Upper lobe of left lung (tissue), 6 donors: ENCODE data around the gene HEPHL1. TPM values are rescaled to one million over a fixed set of nuclear protein-coding genes. Genes with fewer than 3 reads are reported as not detected.
A peak's percentile ranks its signal among the peaks of the same experiment; 100 is the strongest.

ENCODE experiments used
- ATAC-seq, 2 donors: fragments of 200-7000 bp; cut with Tn5 transposase; one replicate each; pipeline ENCODE4 v1.9.1; 2022; ENCODE audit warnings: mild to moderate bottlenecking in 2 of 2, moderate library complexity in 2 of 2; ENCODE audit not compliant: low FRiP score in 2 of 2
- DNase-seq, 2 donors: peaks; one replicate each; pipeline ENCODE4 v3.0.0-alpha.2; 2019 to 2020
- H3K27ac ChIP-seq, 4 donors: fragments of 200-600 bp; sonication (generic); one replicate each; pipeline ENCODE4 v1.5.1; 2016 to 2019
- H3K27me3 ChIP-seq, 4 donors: fragments of 200-600 bp; sonication (generic); one replicate each; pipeline ENCODE4 v1.5.1; 2017 to 2019
- H3K36me3 ChIP-seq, 4 donors: fragments of 200-600 bp; sonication (generic); one replicate each; pipeline ENCODE4 v1.5.1; 2016 to 2019
- H3K4me1 ChIP-seq, 4 donors: fragments of 200-600 bp; sonication (generic); one replicate each; pipeline ENCODE4 v1.5.1; 2018 to 2019
- H3K4me3 ChIP-seq, 4 donors: fragments of 200-600 bp; sonication (generic); one replicate each; pipeline ENCODE4 v1.5.1; 2017 to 2019; ENCODE audit warnings: mild to moderate bottlenecking in 2 of 4, moderate library complexity in 1 of 4
- H3K9me3 ChIP-seq, 4 donors: fragments of 200-600 bp; sonication (generic); one replicate each; pipeline ENCODE4 v1.5.1; 2018 to 2019
- CTCF ChIP-seq, 6 experiments: fragments of 450-650 bp in 4 of 6; fragments of 200-600 bp in 2 of 6; sonication (generic) in 2 of 6; IDR thresholded peaks; one replicate each; pipeline ENCODE4 v1.5.1; 2016 to 2019; ENCODE audit warnings: antibody characterized with exemption in 6 of 6
- EP300 ChIP-seq, 4 donors: sonication (generic); formaldehyde crosslinking; IDR thresholded peaks; one replicate each; pipeline ENCODE4 v1.5.1; 2017; ENCODE audit warnings: antibody characterized with exemption in 4 of 4, control low read depth in 2 of 4
- POLR2A ChIP-seq, 4 donors: fragments of 450-650 bp; IDR thresholded peaks; one replicate each; pipeline ENCODE4 v1.5.1; 2016 to 2017; ENCODE audit warnings: antibody characterized with exemption in 4 of 4, mild to moderate bottlenecking in 2 of 4
- POLR2AphosphoS5 ChIP-seq, 2 donors: sonication (generic); formaldehyde crosslinking; IDR thresholded peaks; one replicate each; pipeline ENCODE4 v1.5.1; 2017; ENCODE audit warnings: antibody characterized with exemption in 2 of 2
- WGBS, 2 donors: methylation state at CpG; one replicate each; pipeline ENCODE4 v1.1.5; 2017 to 2018; 5-methylcytosine and 5-hydroxymethylcytosine counted together
- total RNA-seq, 6 donors: library from RNA; depleted of rRNA in 4 of 6; stranded (reverse); fragments of >200 nt in 4 of 6; gene quantifications; one replicate each; pipeline versions ENCODE4 v1.1.0 to v1.2.1, GENCODE V29; 2016 to 2021
- donor health status: DM: no; HTN: no; CAD: no; lungs with moderate emphysema.
- donor health status: DM: no; HTN: yes; CAD: no; lungs with severe emphysema.

The HEPHL1 gene
- total RNA-seq, 6 donors from 2014 or later = not detected

- no peak for ATAC-seq
- no peaks in the 10 kb centered on the region for H3K36me3 ChIP-seq
- WGBS, 2 donors = 84 to 88% methylated on average over 8 of the region's 8 CpGs
- H3K9me3 ChIP-seq = no peaks in the 10 kb centered on the region
- no peaks in the 10 kb centered on the region for H3K27me3 ChIP-seq
- H3K4me3 ChIP-seq = no peak overlapping the region
- no peak overlapping the region for H3K27ac ChIP-seq
- no peak for DNase-seq
- TF ChIP-seq POLR2AphosphoS5 (IDR thresholded peaks at IDR 0.05) (no peak), CTCF (IDR thresholded peaks at IDR 0.05) (no peak), POLR2A (IDR thresholded peaks at IDR 0.05) (no peak), EP300 (IDR thresholded peaks at IDR 0.05) (no peak)
- H3K4me1 ChIP-seq = peaks cover 6 to 22% (median 15%) of the 10 kb centered on the region in 4 donors
Observed at GRCh38 chr11:94125407-94126115, 104.4 kb downstream of the HEPHL1 start.

GRCh38 chr11:94127638-94128037 is 106.5 kb downstream of the HEPHL1 start:
- no peak for DNase-seq

DNA sequence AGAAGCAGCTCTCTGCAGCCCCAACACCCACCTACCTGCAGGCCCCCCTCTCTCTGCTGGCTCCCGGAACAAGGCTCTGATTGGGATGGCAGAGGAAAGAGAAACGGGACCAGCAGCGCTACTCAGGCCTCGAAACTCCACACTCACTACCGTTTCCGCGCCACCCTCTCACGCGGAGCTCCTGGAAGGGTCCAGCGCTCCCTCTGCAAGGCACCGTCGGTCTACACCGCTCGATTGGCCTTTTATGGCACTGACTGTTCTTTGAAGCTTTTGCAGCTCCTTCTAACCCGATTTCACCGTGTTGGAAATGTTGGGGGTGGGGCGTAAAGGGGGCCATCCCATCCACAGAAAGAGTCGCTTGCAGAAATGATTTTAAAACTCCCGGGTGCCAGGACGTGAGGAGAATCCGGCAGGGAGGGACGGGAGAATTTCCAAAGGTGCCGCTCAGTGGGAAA is 107.2 kb downstream of the HEPHL1 start:
- DNase-seq (no peak), ATAC-seq (peak; percentile 22 to 42)
- Histone ChIP-seq H3K27me3 (no peaks in the 10 kb centered on the region), H3K9me3 (no peaks in the 10 kb centered on the region), H3K36me3 (no peaks in the 10 kb centered on the region), H3K4me1 (peaks cover 30 to 49% (median 34%) of the 10 kb centered on the region in 4 donors), H3K27ac (peak overlapping the region; percentile 92 to 97 (median 96)), H3K4me3 (peak overlapping the region; percentile 21 to 83 (median 70))
- no peak for TF ChIP-seq EP300 (IDR thresholded peaks at IDR 0.05)
- no peak for TF ChIP-seq POLR2A (IDR thresholded peaks at IDR 0.05)
- TF ChIP-seq POLR2AphosphoS5 (IDR thresholded peaks at IDR 0.05) = no peak
- TF ChIP-seq CTCF (IDR thresholded peaks at IDR 0.05) = no peak
- 0 to 2% methylated on average over 10 to 23 of the region's 23 CpGs for WGBS, 2 donors

More at GRCh38 chr11:94127638-94128037, 106.5 kb downstream of the HEPHL1 start:
- no peak for ATAC-seq
- no peaks in the 10 kb centered on the region for H3K9me3 ChIP-seq
- H3K4me1 ChIP-seq = peaks cover 26 to 42% (median 32%) of the 10 kb centered on the region in 4 donors
- H3K27me3 ChIP-seq = no peaks in the 10 kb centered on the region
- no peaks in the 10 kb centered on the region for H3K36me3 ChIP-seq
- TF ChIP-seq EP300 (IDR thresholded peaks at IDR 0.05) (no peak), POLR2A (IDR thresholded peaks at IDR 0.05) (no peak), POLR2AphosphoS5 (IDR thresholded peaks at IDR 0.05) (no peak)
- peak overlapping the region in 3 of 4 donors; percentile 92 to 96 (median 95) for H3K27ac ChIP-seq
- H3K4me3 ChIP-seq = peak overlapping the region in 3 of 4 donors; percentile 62 to 83 (median 78)

- peak; percentile 88 to 97 for DNase-seq
- Histone ChIP-seq H3K9me3 (no peaks in the 10 kb centered on the region), H3K36me3 (no peaks in the 10 kb centered on the region), H3K4me1 (peaks cover 32 to 54% (median 37%) of the 10 kb centered on the region in 4 donors), H3K27me3 (no peaks in the 10 kb centered on the region), H3K4me3 (peak within 1 kb of the TSS; percentile 21 to 83 (median 70)), H3K27ac (peak within 1 kb of the TSS; percentile 92 to 97 (median 96))
- TF ChIP-seq POLR2AphosphoS5 (IDR thresholded peaks at IDR 0.05) = peak; percentile 63 to 91
- peak in 1 of 4 donors; percentile 71 for TF ChIP-seq EP300 (IDR thresholded peaks at IDR 0.05)
- TF ChIP-seq CTCF (IDR thresholded peaks at IDR 0.05) = no peak
- TF ChIP-seq POLR2A (IDR thresholded peaks at IDR 0.05) = peak in 3 of 4 donors; percentile 64 to 82 (median 77)
- 0% methylated on average over 15 to 32 of the region's 92 CpGs for WGBS, 2 donors
- ATAC-seq = peak; percentile 93 to 95
Observed at GRCh38 chr11:94128746-94129511, 107.8 kb downstream of the HEPHL1 start, which contains the start of gene PANX1. TSS of gene PANX1 (plus strand) at chr11:94128841. CDS start at chr11:94129313, 472 bp downstream.
